Measurements from ENCODE around the gene GPR153.

Gene GPR153

DNA sequence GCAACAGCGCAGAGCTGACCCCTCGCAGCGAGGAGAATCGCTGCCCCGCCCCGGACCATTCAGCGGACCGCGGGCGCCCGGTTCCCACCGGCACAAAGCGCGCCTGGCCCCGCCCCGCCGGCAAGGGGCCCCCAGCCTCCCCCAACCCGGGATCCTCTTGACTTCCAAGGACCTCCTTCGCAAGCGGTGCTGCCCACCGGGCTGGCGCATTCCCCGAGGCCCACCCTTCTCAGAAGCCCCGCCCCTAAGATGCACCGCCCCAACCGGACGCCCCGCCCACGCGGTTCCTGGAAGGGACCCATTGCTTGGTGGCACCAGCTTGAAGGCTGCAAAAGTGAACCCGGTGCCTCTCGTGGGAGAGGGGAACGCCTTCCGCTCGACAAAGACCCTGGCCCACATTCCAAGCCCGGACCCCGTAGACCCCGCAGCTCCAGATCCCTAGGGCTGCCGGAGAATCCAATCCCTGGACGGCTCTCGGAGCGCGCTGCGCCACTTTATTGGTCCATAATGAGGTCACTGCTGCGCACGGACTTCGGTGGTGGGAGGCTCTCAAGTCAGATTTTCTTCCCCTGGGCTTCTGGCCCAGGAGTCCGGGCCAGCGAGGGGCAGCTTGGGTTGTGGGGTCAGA, 14.9 kb downstream of the GPR153 start:
- in situ Hi-C loops (cut with HindIII; ENCODE audit: low pct_ligation_motif_present, low sequenced_read_pairs), result no loop called here
- Histone ChIP-seq H3K4me3 (ENCODE audit: low read depth, low read length) (peak overlapping the region; percentile 22), H3K27ac (no peak overlapping the region), H3K36me3 (replicated peaks) (no peaks in the 10 kb centered on the region), H3K27me3 (replicated peaks) (peaks cover 51% of the 10 kb centered on the region)
- DNase-seq, result no peak
- TF ChIP-seq, protein P1, sequence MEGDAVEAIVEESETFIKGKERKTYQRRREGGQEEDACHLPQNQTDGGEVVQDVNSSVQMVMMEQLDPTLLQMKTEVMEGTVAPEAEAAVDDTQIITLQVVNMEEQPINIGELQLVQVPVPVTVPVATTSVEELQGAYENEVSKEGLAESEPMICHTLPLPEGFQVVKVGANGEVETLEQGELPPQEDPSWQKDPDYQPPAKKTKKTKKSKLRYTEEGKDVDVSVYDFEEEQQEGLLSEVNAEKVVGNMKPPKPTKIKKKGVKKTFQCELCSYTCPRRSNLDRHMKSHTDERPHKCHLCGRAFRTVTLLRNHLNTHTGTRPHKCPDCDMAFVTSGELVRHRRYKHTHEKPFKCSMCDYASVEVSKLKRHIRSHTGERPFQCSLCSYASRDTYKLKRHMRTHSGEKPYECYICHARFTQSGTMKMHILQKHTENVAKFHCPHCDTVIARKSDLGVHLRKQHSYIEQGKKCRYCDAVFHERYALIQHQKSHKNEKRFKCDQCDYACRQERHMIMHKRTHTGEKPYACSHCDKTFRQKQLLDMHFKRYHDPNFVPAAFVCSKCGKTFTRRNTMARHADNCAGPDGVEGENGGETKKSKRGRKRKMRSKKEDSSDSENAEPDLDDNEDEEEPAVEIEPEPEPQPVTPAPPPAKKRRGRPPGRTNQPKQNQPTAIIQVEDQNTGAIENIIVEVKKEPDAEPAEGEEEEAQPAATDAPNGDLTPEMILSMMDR (IDR thresholded peaks at IDR 0.05; ENCODE audit: low read depth, low read length, missing control alignments), result no peak

- no peaks in the 10 kb centered on the region for H3K36me3 ChIP-seq (replicated peaks)
- DNase-seq, result peak; percentile 41
- in situ Hi-C loops (cut with HindIII; ENCODE audit: low pct_ligation_motif_present, low sequenced_read_pairs), result no loop called here
- H3K4me3 ChIP-seq (ENCODE audit: low read depth, low read length), result peak overlapping the region; percentile 17
- TF ChIP-seq, protein P1 (IDR thresholded peaks at IDR 0.05; ENCODE audit: low read depth, low read length, missing control alignments), result peak; percentile 76
- H3K27ac ChIP-seq, result no peak overlapping the region
- H3K27me3 ChIP-seq (replicated peaks), result peaks cover 51% of the 10 kb centered on the region
These were observed 15.6 kb downstream of the GPR153 start for GRCh38 chr1:6245086-6245868.

DNA sequence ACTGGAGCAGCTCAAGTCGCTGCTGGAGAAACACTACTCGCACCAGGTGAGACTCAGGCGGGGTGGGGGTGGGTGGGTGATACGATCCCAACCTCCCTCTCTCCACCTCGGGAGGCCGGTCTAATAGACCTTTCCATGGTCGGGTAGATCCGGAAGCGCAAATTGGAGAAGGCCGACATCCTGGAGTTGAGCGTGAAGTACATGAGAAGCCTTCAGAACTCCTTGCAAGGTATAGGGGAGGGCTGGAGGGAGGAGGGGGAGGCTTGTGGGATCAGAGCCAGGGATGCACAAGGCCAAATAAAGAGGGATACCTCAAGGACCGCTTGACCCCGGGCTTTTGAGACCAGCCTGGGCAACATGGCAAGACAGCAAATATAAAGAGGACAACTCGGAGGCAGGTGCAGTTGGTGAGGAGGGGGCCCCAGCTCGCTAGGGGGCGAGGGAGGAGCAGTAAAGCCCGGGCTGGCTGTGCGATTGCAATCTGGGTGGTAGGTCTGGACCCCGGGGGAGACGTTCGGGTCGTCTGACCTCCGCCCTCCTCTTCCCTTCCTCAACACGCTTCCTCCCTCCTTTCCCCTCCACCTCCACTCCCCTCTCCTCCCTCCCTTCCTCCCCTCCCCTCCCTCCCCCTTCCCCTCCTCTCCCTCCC, 16.4 kb downstream of the GPR153 start:
- no peak for DNase-seq
- TF ChIP-seq, protein P1 (IDR thresholded peaks at IDR 0.05; ENCODE audit: low read depth, low read length, missing control alignments), result no peak
- H3K36me3 ChIP-seq (replicated peaks), result no peaks in the 10 kb centered on the region
- in situ Hi-C loops (cut with HindIII; ENCODE audit: low pct_ligation_motif_present, low sequenced_read_pairs), result no loop called here
- H3K27ac ChIP-seq, result no peak overlapping the region
- peaks cover 49% of the 10 kb centered on the region for H3K27me3 ChIP-seq (replicated peaks)
- no peak overlapping the region for H3K4me3 ChIP-seq (ENCODE audit: low read depth, low read length)

DNA sequence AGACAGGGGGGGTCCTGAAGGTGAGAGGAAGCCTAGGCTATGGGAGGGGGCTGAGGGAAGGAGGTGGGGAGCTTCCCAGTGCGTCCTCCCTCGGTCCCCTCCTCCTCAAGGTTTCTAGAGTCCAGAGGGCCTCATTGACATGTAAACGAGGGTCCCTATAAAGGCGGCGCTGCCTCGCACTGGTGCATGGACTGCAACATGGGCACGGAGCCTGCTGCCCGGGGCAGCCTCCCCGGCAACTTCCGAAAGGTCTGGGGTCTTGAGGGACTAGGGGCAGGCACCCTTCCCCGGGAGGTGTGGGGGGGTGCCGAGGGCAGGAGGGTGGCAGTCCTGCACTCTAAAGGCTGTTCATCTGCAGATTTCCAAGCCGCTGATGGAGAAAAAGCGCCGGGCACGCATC, 16.9 kb downstream of the GPR153 start, which contains the start of gene HES3:
Gene HES3 (plus strand): TSS at position 187 of the 400 bp plus-strand sequence. CDS start 187 bp downstream, at position 374.
- TF ChIP-seq, protein P1 (IDR thresholded peaks at IDR 0.05; ENCODE audit: low read depth, low read length, missing control alignments), result no peak
- DNase-seq, result no peak
- peaks cover 44% of the 10 kb centered on the region for H3K27me3 ChIP-seq (replicated peaks)
- H3K36me3 ChIP-seq (replicated peaks), result no peaks in the 10 kb centered on the region
- no peak within 1 kb of the TSS for H3K27ac ChIP-seq
- no peak within 1 kb of the TSS for H3K4me3 ChIP-seq (ENCODE audit: low read depth, low read length)
- in situ Hi-C loops (cut with HindIII; ENCODE audit: low pct_ligation_motif_present, low sequenced_read_pairs), result no loop called here

- Histone ChIP-seq H3K27me3 (replicated peaks) (peaks cover 42% of the 10 kb centered on the region), H3K4me3 (ENCODE audit: low read depth, low read length) (no peak overlapping the region), H3K27ac (no peak overlapping the region), H3K36me3 (replicated peaks) (no peaks in the 10 kb centered on the region)
- in situ Hi-C loops (cut with HindIII; ENCODE audit: low pct_ligation_motif_present, low sequenced_read_pairs), result no loop called here
- no peak for DNase-seq
- TF ChIP-seq, protein P1 (IDR thresholded peaks at IDR 0.05; ENCODE audit: low read depth, low read length, missing control alignments), result no peak
These were observed 17.7 kb downstream of the GPR153 start for GRCh38 chr1:6243053-6243834.

All from brain microvascular endothelial cell (primary cell).